NCI-H446 treated with DMSO at 0.1 percent for 48 hours (cell line): Measurements from ENCODE around the gene KRT31.
"Not testable (repeated sequence)": the region's sequence is repeated elsewhere in the genome, so short reads cannot be mapped to it uniquely, and the experiment has no call there.

Source experiments
- DNase-seq: peaks from one replicate; lab custom pipeline; 2025; lab: John Stamatoyannopoulos, UW

KRT31 gene

GRCh38 chr17:41396996-41397660 lies at the start of gene KRT31:
TSS of gene KRT31 (minus strand) at chr17:41397608. CDS start at chr17:41397539, 69 bp downstream.
- no peak for DNase-seq

GRCh38 chr17:41446806-41447205 lies 49.4 kb upstream of the KRT31 start:
- no peak for DNase-seq

DNA sequence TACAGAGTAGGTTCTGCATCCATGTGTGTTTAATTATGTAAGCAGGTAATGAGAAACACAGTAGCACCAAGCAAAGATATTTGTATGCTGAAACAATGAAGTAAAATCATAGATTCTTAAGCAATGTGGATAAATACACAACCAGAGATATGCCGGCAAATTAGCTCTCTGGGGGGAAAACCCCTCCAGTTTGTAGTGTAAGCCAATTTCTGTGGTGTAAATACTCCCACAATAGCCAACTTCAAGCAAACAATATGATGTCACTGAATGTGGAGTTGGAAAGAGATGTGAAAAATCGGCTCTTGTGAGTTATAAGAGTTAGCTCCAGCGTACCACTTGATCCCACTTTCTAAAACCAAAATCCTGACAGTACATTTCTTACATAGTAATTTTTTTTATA lies 47.2 kb upstream of the KRT31 start:
- no peak for DNase-seq

DNA sequence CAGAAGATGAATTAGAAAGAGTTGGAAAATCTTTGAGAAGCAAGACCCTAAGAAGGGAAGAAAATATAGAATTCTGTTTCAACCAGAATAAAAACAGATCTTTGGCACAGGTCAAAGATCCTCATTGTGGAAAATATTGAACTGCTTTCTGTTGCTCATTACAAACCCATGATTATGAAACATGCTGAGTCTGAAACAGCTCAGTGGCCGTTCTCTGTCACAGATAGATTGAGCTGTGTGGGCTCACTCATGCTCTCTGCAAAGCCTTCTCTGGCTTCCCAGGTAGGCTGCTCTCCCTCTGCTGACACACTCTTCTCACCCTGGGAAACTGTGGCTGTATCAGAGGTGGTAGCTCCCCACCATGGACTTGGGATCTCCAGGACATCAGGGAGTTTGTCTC lies 46.8 kb upstream of the KRT31 start:
- no peak for DNase-seq

DNA sequence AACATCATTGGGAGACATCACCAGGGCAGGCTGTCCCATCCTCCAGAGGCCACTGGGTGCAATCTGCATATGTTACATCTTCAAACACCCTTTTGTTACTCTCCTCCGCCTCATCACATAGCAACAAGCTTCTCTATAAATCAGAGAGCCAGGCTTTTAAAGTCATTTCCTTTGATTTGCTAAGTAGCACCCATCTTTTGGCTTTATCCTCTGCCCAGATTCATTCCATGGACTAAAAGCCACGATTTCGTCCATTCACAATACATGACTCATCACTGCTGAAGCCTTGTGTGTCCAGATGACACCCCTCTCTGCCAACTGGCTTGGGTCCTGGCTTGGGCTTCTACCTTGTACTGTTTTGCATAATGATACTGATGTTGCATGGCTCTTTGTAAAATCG lies 45.3 kb upstream of the KRT31 start:
- DNase-seq, result no peak

- no peak for DNase-seq
Observed at GRCh38 chr17:41440531-41441033, 43.2 kb upstream of the KRT31 start, which contains the start of gene KRT38. TSS of gene KRT38 (minus strand) at chr17:41440983. CDS start at chr17:41440921, 62 bp downstream.

DNA sequence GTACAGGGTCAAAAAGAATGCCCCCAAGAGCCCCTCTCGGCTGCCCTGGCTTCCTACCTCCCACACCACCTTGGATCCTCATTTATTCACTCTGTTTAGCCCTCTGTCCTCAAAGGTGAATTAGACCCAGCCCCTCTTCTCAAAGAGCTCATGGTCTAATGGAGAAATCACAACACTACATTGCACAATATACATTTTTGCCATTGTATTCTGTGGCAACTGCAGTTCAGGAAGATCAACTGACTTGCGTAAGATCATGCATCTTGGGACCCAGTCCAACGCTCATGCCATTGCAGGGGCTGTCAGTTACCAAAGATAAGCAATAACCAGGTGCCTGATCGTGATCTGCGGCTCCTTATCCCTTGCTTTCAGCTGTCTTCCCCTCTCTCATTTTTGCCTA lies 42.0 kb upstream of the KRT31 start:
- DNase-seq, result no peak

DNA sequence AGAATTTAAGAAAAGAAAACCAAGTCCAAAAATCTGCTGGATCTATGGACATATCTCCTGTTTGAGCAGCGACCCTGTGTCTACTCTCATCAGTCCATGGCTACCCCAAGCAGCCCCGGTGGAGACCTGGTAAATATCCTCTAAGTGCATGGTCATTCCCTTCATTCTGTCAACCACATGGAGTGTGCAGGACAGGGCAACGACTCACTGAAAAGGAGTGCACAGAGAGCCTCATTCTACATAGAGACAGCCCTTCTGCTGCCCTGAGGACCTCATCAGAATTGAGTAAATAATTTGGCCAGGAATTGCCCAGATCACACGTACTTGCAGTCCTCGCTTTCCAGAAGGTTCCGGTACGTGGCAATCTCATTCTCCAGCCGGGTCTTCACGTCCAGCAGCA lies 40.4 kb upstream of the KRT31 start:
- no peak for DNase-seq

- no peak for DNase-seq
Observed at GRCh38 chr17:41437254-41437653, 39.8 kb upstream of the KRT31 start.

- no peak for DNase-seq
Observed at GRCh38 chr17:41434415-41434814, 37.0 kb upstream of the KRT31 start.

GRCh38 chr17:41434005-41434404 lies 36.6 kb upstream of the KRT31 start:
- DNase-seq, result no peak

DNA sequence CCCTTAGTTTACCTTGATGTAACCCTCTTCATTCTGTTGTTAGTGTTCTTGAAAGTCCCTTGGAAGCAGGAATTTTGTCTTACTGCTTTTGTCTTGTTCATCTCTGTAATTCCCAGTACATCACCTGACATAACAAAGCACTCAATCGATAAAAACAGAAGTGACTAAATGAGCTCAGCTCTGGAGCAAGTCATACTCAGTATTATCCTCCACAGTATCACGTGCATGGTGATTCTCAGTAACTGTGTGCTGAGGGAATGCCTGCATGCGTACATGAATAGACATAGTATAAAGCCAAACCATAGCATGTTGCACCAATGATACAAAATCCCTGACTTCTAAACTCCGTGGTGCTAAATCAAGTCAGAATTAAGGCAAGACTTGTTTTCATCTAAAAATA lies 36.2 kb upstream of the KRT31 start:
- DNase-seq, result no peak

- DNase-seq, result not testable (repeated sequence)
Observed at GRCh38 chr17:41430376-41430775, 33.0 kb upstream of the KRT31 start.

- DNase-seq, result no peak
Observed at GRCh38 chr17:41429667-41430066, 32.3 kb upstream of the KRT31 start.

DNA sequence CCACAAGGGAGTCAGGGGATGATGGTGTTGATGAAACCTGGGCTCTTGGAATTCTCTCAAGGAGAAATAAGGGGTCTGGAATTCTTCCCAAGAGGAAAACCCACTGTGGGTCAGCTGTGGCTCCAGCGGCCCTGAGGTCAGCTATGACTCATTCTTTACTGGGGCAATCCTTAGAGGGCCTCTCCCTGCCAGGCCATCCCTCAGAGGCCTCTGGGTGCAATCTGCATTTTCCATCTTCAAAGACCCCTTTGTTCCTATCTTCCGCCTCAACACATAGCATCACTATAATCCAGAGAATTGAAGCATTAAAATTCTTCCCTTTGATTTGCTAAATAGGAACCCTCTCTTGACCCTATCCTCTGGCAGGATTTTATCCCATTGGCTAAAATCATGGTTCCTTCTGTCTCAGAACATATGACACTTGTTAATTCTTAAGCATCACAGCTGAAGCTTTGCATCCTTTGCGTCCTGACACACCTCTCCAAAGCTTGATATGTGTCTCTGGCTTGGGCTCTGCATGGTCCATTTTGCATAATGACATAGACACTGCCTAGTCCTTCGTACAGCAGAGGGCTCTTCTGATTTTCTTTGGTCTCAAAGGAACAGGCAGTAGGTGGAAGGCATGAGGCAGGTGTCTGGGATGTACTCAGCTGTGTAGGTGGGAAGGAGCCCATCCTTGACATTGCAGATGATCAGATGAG lies 31.3 kb upstream of the KRT31 start:
- DNase-seq, result no peak

DNA sequence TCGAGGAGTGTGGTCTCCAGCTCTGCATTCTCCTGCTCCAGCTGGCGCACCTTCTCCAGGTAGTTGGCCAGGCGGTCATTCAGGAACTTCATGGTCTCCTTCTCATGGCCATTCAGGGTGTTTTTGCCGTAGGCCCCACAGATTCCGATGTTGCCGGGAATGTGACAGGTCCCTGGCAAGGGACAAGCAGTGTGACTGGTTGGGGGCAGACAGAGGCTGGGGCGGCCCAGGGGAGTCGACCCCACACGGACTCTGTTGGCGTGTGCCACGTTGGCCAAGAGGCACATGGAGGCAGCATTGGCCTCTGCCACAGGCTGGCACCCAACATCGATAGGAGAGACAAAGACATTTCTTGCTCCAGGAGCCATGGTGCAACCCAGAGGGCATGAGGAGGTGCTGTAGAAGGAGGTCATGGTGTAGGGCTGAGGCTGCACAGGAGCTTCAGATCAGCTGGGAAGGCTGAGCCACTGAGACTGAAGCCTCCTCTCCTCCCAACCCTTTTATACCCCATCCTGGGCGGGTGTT lies 26.8 kb upstream of the KRT31 start, which contains the start of gene KRT37:
TSS of gene KRT37 (minus strand) at position 475 of the 525 bp plus-strand sequence. CDS start at position 413, 62 bp downstream.
- DNase-seq, result no peak

- DNase-seq, result not testable (repeated sequence)
Observed at GRCh38 chr17:41422586-41422985, 25.2 kb upstream of the KRT31 start.

DNA sequence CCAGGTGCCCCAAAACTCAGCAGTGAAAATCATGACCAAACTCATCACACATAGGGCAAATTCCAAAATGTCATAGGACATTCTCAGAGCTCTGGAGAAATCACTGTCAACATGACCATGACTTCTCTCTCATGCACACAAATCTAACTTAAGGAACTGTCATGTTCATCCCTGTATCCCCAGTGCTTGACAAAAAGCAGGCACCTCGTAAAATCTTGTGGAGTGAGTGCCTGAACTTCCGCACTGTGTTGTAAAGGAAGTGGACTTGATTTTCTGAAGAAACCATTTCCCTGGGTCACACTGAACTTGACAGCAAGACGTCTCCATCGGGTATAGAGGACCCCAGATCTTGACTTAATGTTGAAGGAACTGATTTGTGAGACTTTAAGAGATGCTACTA lies 24.2 kb upstream of the KRT31 start:
- DNase-seq, result no peak

DNA sequence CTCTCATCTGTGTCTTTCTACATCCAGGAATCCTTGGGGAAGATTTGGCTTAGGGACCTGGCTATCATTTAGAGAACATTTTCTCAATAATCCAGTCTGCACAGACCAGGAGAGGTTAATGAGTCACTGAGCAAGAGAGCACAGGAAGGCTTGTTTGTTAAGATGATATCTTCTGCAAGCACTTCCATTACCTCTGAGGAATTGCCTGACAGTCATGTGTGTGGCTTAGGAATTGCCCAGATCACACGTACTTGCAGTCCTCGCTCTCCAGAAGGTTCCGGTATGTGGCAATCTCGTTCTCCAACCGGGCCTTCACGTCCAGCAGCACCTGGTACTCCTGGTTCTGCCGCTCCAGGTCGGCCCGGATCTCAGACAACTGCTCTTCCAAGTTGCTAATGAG lies 23.7 kb upstream of the KRT31 start:
- DNase-seq, result no peak

- no peak for DNase-seq
Observed at GRCh38 chr17:41420134-41420533, 22.7 kb upstream of the KRT31 start.

DNA sequence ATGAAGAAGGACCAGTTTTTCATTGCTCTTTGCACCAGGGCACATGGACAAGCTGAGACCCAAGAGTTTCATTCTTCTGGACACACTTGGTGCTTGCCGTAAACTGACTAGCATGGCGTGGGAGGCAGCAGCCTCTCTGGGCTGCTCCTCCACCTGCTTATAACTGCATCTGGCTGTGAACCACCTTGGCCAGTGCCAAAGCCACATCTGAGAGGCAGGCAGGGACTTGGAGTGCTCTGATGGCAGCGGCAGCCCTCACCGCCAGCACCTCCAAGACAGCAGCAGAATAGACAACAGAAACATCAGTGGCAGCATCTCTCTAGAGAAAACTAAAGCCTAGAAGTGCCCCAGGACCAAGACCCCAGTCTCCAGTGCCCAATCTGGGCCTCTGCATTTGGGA lies 22.3 kb upstream of the KRT31 start:
- no peak for DNase-seq

- no peak for DNase-seq
Observed at GRCh38 chr17:41418116-41418860, 20.9 kb upstream of the KRT31 start.
